AG10803 (cell line): Measurements from ENCODE around the gene NIPAL4.

Experiments used
- DNase-seq: peaks from one replicate; pipeline ENCODE4 v3.0.0; 2010; ENCODE audit warnings: low read depth
- H3K4me3 ChIP-seq: 2 replicates; pipeline ENCODE4 v1.5.1; 2011; ENCODE audit warnings: mild to moderate bottlenecking, low read length, control low read depth
- TF ChIP-seq, protein P1 (sequence below): conservative IDR thresholded peaks from 2 replicates; pipeline ENCODE4 v1.5.1; 2011; ENCODE audit warnings: mild to moderate bottlenecking, low read length, control low read depth, inconsistent platforms

NIPAL4 gene

DNA sequence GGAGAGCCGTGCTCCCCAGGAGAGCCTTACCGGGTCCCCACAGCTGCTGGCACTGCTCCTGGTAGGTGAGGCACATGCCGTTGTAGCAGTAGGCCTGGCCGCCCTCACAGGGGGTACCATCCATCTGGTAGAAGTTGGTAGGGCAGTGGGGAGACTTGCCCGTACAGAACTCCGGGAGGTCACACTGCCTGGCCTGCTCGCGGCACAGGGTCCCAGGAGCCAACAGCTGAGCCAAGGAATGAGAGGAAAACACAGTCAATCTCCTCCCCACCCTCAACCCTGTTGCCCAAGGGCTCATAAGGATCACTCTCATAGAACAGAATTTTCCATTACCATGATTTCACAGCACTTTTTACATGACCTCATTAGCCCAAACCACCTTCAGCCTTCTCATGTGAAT is 36.9 kb downstream of the NIPAL4 start:
- TF ChIP-seq, protein P1, sequence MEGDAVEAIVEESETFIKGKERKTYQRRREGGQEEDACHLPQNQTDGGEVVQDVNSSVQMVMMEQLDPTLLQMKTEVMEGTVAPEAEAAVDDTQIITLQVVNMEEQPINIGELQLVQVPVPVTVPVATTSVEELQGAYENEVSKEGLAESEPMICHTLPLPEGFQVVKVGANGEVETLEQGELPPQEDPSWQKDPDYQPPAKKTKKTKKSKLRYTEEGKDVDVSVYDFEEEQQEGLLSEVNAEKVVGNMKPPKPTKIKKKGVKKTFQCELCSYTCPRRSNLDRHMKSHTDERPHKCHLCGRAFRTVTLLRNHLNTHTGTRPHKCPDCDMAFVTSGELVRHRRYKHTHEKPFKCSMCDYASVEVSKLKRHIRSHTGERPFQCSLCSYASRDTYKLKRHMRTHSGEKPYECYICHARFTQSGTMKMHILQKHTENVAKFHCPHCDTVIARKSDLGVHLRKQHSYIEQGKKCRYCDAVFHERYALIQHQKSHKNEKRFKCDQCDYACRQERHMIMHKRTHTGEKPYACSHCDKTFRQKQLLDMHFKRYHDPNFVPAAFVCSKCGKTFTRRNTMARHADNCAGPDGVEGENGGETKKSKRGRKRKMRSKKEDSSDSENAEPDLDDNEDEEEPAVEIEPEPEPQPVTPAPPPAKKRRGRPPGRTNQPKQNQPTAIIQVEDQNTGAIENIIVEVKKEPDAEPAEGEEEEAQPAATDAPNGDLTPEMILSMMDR = no peak
- DNase-seq = no peak
- H3K4me3 ChIP-seq = no peak overlapping the region

DNA sequence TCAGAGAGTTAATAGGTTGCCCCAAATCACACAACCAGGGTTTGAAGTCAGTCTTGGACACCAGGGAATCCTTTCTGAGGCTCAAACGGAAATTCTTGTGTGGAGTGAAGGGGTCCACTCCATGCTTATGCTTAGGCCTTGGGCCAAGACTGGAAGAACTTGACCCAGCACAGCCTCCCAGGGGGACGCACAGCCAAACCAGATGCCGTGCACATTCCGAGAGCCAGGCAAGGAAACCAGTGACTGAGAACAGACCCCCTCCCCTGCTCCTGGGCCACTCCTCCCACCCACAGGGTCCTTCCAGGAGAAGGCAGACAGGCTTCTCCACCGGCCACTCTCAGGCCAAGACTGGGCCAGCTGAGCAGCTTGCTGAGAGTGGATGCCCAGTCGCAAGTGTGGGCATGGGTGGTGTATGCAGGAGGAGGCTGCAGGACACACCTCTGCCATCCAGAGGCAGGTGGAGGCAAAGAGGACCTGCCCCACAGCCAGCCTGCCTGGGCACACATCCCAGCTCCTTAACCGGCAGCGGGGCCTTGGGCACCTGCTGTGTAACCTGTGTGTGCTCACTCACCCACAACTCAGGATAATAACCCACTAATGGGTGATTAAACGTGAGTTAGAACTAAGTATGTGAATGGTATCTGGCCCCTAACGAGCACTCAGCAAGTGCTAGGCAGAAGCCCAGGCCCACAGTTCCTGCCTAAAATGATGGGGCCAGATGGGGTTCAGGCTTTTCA is 38.0 kb downstream of the NIPAL4 start:
- TF ChIP-seq, protein P1 = no peak
- H3K4me3 ChIP-seq = no peak overlapping the region
- DNase-seq = no peak

DNA sequence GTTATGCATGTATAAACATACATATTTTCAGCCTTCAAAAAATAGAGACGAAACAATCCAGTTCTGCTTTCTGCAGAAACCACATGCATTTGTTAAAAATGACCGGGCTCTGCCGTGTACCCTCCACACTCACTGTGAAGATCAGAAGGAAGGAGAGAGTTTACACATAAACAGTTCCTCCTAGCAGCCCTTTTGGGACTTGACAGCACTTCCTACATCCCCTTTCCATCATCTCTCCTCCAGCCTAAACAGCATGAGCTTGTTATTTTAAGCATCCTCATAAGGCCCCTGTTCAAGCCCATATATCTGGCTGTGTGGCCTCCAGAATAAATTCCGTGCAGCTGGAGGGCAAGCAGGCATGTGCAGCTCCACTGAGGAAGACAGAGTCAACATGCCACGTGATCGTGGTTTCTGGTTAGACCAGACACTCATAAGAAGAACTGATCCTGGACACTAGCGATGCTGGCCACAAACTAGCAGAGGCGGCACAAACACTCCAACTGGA is 42.2 kb downstream of the NIPAL4 start:
- TF ChIP-seq, protein P1 = no peak
- DNase-seq = no peak
- no peak overlapping the region for H3K4me3 ChIP-seq

DNA sequence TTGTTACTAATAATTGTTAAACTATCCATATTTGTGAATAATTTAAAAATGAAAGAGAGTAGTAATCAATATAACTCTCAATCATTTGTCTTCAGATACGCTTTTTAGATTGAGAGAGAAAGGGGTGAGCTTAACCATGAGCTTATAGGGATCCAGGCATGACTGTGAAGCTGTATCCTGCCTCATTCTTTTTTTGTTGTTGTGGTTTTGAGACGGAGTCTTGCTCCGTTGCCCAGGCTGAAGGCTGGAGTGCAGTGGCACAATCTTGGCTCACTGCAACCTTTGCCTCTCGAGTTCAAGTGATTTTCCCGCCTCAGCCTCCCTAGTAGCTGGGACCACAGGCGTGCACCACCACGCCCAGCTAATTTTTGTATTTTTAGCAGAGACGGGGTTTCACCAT is 44.0 kb downstream of the NIPAL4 start:
- DNase-seq = no peak
- no peak overlapping the region for H3K4me3 ChIP-seq
- TF ChIP-seq, protein P1 = no peak

DNA sequence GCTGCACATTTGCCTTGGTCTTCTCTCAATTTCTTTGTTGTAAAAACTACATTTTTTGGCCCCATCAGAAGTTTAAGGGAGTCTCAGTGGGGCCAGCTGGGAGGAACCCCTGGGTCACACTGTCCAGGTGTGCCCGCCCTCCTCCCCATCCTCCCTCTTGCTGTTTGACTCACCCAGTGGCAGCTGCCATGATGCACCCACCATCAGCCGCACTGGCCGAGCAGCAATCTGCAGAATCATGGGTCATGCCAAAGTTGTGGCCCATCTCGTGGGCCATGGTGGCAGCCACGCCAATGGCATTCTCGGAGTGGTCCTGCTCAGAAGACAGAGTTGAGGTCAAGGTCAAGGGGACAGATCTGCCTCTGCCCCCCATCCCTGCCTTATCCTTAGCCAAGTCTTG is 45.5 kb downstream of the NIPAL4 start:
- TF ChIP-seq, protein P1 = no peak
- no peak for DNase-seq
- no peak overlapping the region for H3K4me3 ChIP-seq

DNA sequence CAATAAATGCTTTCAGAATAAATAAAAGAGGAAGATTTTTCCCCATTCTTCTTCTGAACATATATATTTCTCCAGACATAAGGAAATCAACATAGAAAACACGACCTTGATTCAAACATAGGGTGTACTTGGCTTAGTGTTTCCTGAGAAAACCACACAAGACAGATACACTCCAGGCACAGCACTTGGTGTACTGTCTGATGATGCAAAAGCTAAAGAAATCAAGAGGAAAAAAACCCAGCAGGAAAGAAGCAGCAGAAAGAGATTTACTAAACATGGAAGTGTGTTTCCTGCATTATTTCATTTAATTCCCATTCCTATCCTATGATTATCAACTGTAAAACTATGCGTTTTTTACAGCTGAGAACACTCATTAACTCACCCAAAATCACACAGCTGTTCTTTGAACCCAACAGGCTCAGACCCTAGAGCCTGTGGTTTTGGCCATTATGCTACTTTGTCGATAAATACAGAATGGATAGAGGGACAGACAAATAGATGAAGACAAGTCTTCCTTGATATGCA is 46.1 kb downstream of the NIPAL4 start:
- TF ChIP-seq, protein P1 = no peak
- DNase-seq = peak; percentile 31
- no peak overlapping the region for H3K4me3 ChIP-seq

DNA sequence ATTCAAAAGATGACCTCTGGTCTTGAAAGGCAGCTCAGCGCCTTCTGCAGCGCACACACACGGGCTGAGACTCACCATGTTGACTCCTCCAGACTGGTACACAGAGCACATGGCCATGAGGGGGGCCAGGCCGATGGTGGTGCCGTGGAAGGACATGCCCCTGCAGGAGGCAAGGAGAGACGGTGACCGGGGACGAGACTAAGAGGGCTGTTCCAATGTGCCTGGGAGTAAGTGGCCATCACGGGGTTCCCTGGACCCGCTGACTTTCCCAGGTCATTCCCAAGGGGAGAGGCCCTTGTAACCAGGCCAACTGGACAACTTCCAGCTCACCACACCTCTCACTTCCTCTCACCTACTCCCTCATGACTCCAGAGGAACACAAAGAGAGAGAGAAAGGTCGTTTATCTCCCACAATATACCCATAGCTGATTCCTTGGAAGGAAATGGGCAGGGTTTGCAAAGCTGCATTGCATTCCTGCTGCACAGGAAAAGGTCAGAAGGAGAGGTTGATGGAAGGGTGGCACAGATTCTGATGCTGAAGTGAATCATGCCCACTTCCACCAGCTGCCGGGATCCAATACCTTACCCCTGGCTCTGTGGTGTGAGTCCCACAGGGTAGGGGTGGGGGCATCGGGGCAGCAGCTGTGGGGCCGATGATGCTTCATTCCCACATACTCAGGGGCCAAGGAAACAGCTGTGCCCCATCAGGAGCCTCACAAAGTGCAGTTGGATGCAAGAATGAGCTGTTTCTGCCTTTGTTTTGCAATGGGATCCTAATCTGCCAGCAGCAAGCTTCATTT is 47.2 kb downstream of the NIPAL4 start:
- no peak overlapping the region for H3K4me3 ChIP-seq
- TF ChIP-seq, protein P1 = no peak
- no peak for DNase-seq
